Measurements from ENCODE around the gene EIF4A3. TPM values are rescaled to one million over a fixed set of nuclear protein-coding genes. Genes with fewer than 3 reads are reported as not detected.

Gene EIF4A3
- total RNA-seq, 1 donor from 2014 or later: 72.5 TPM

Other genes with a start within 250 kb of the EIF4A3 start
- 21.7 TPM for gene TBC1D16, start 111.3 kb downstream of the EIF4A3 start, total RNA-seq (ENCODE audit: insufficient read depth, low replicate concordance)
- 2.9 TPM for gene CCDC40, start 110.5 kb downstream of the EIF4A3 start, total RNA-seq (ENCODE audit: insufficient read depth, low replicate concordance)
- 29.9 TPM for gene GAA, start 45.5 kb downstream of the EIF4A3 start, total RNA-seq (ENCODE audit: insufficient read depth, low replicate concordance)
- gene CARD14, start 22.9 kb upstream of the EIF4A3 start, total RNA-seq (ENCODE audit: insufficient read depth, low replicate concordance): 3.9 TPM
- gene SGSH, start 73.2 kb upstream of the EIF4A3 start, total RNA-seq (ENCODE audit: insufficient read depth, low replicate concordance): 5.8 TPM
- gene SLC26A11, start 73.3 kb upstream of the EIF4A3 start, total RNA-seq (ENCODE audit: insufficient read depth, low replicate concordance): 9.1 TPM
- 54.4 TPM for gene RNF213, start 113.7 kb upstream of the EIF4A3 start, total RNA-seq (ENCODE audit: insufficient read depth, low replicate concordance)